H1 (cell line): ENCODE results near the gene C14orf93. TPM values are rescaled to one million over a fixed set of nuclear protein-coding genes. Genes with fewer than 3 reads are reported as not detected.

Source experiments
- CTCF ChIA-PET: fragments of 300-600 bp; sonication (Branson Sonifier 250); formaldehyde crosslinking; loops from one replicate; lab custom pipeline; 2021; ENCODE audit not compliant: partially characterized antibody; lab: Charles Lee
- POLR2A ChIA-PET: fragments of 300-600 bp; sonication (Branson Sonifier 250); formaldehyde crosslinking; loops from one replicate; lab custom pipeline; 2021; ENCODE audit warnings: inconsistent platforms; ENCODE audit not compliant: partially characterized antibody; lab: Charles Lee
- DNase-seq, 2 experiments: peaks; one replicate each; pipeline versions ENCODE4 v3.0.0 to v3.0.0-alpha.2; 2010 to 2022; ENCODE audit warnings: low spot score in 2 of 2, low read depth in 1 of 2, mixed read lengths in 1 of 2
- FAIRE-seq: peaks from 2 replicates; lab custom pipeline; 2011; peaks lifted over from hg19 to GRCh38; lab: Jason Lieb, UNC
- H2AFZ ChIP-seq: 2 replicates; pipeline ENCODE4 v1.8.1; 2012; ENCODE audit warnings: low read length, inconsistent platforms
- H2AK5ac ChIP-seq: 2 replicates; pipeline ENCODE4 v1.6.1; 2013; ENCODE audit warnings: low read depth, low read length
- H2BK120ac ChIP-seq: replicated peaks from 2 replicates; pipeline ENCODE3; 2013; ENCODE audit warnings: low read depth, low read length, inconsistent platforms
- H2BK12ac ChIP-seq: 2 replicates; pipeline ENCODE4 v1.6.1; 2013; ENCODE audit warnings: low read depth, low read length
- H2BK15ac ChIP-seq: 2 replicates; pipeline ENCODE4 v1.6.1; 2013; ENCODE audit warnings: low read length
- H2BK20ac ChIP-seq: 2 replicates; pipeline ENCODE4 v1.6.1; 2013; ENCODE audit warnings: low read length
- H2BK5ac ChIP-seq: 2 replicates; pipeline ENCODE4 v1.6.1; 2013; ENCODE audit warnings: low read depth, low read length
- H3K14ac ChIP-seq: 2 replicates; pipeline ENCODE4 v1.6.1; 2013; ENCODE audit warnings: inconsistent platforms; ENCODE audit not compliant: insufficient read length
- H3K18ac ChIP-seq: 2 replicates; pipeline ENCODE4 v1.6.1; 2013; ENCODE audit warnings: low read length; ENCODE audit errors: extremely low read depth
- H3K23ac ChIP-seq: 2 replicates; pipeline ENCODE4 v1.6.1; 2013; ENCODE audit warnings: inconsistent platforms; ENCODE audit not compliant: insufficient read length
- H3K23me2 ChIP-seq: 2 replicates; pipeline ENCODE4 v1.6.1; 2013; ENCODE audit warnings: low read depth, low read length
- H3K27ac ChIP-seq: 2 replicates; pipeline ENCODE4 v1.6.1; 2011; ENCODE audit warnings: low read depth, low read length, inconsistent platforms
- H3K27me3 ChIP-seq, 4 experiments: replicated peaks in 1 of 4; 1 replicate in 1 of 4; 2 replicates in 3 of 4; pipeline versions ENCODE4 v1.6.1 to v1.8.1; 2011 to 2013; ENCODE audit warnings: low read length in 3 of 4, mild to moderate bottlenecking in 3 of 4, inconsistent platforms in 2 of 4, mixed read lengths in 2 of 4, moderate library complexity in 1 of 4; ENCODE audit not compliant: control insufficient read depth in 3 of 4, insufficient read depth in 3 of 4; ENCODE audit errors: extremely low read depth in 1 of 4
- H3K36me3 ChIP-seq, 4 experiments: 2 replicates each; pipeline versions ENCODE4 v1.6.1 to v1.8.1; 2011 to 2013; ENCODE audit warnings: mild to moderate bottlenecking in 4 of 4, low read length in 3 of 4, moderate library complexity in 2 of 4, control low read depth in 1 of 4, inconsistent platforms in 1 of 4; ENCODE audit not compliant: insufficient read depth in 4 of 4, control insufficient read depth in 2 of 4
- H3K4ac ChIP-seq: replicated peaks from 2 replicates; pipeline ENCODE3; 2013; ENCODE audit warnings: low read length, low read depth, mixed read lengths, inconsistent platforms; ENCODE audit not compliant: insufficient read length
- H3K4me1 ChIP-seq, 4 experiments: replicated peaks in 1 of 4; 1 replicate in 1 of 4; 2 replicates in 3 of 4; pipeline versions ENCODE4 v1.6.1 to v1.8.1; 2011 to 2013; ENCODE audit warnings: low read length in 3 of 4, inconsistent platforms in 2 of 4, mixed read lengths in 1 of 4; ENCODE audit not compliant: insufficient read depth in 4 of 4, control insufficient read depth in 3 of 4
- H3K4me2 ChIP-seq, 2 experiments: 2 replicates each; pipeline versions ENCODE4 v1.6.1 to v1.8.1; 2011 to 2013; ENCODE audit warnings: low read depth in 2 of 2, low read length in 2 of 2, control low read depth in 1 of 2, inconsistent platforms in 1 of 2, mild to moderate bottlenecking in 1 of 2; ENCODE audit not compliant: insufficient read depth in 1 of 2
- H3K4me3 ChIP-seq, 4 experiments: fragments of 200-600, 300-600 bp in 1 of 4; sonication (generic), shearing (Covaris generic), sonication (Bioruptor Twin) in 1 of 4; 2 replicates each; pipeline versions ENCODE4 v1.5.1 to v1.8.1; 2011 to 2016; ENCODE audit warnings: low read length in 4 of 4, low read depth in 3 of 4, control low read depth in 2 of 4, inconsistent platforms in 2 of 4, mild to moderate bottlenecking in 2 of 4, mixed read lengths in 1 of 4, moderate library complexity in 1 of 4; ENCODE audit not compliant: insufficient read depth in 2 of 4; ENCODE audit errors: extremely low read depth in 1 of 4
- H3K56ac ChIP-seq: replicated peaks from 2 replicates; pipeline ENCODE3; 2013; ENCODE audit warnings: low read depth, mild to moderate bottlenecking, mixed read lengths, low read length, inconsistent platforms; ENCODE audit not compliant: insufficient read length
- H3K79me1 ChIP-seq: 2 replicates; pipeline ENCODE4 v1.6.1; 2013; ENCODE audit warnings: low read depth, low read length, control low read depth
- H3K79me2 ChIP-seq, 2 experiments: 2 replicates each; pipeline versions ENCODE4 v1.6.1 to v1.8.1; 2012 to 2013; ENCODE audit warnings: low read length in 2 of 2, mild to moderate bottlenecking in 2 of 2, inconsistent platforms in 1 of 2; ENCODE audit not compliant: insufficient read depth in 2 of 2, control insufficient read depth in 1 of 2
- H3K9ac ChIP-seq, 4 experiments: replicated peaks in 1 of 4; 1 replicate in 1 of 4; 2 replicates in 3 of 4; pipeline versions ENCODE4 v1.6.1 to v1.8.1; 2011 to 2013; ENCODE audit warnings: low read depth in 3 of 4, low read length in 3 of 4, control low read depth in 2 of 4, mild to moderate bottlenecking in 2 of 4, moderate library complexity in 2 of 4, inconsistent platforms in 1 of 4; ENCODE audit errors: extremely low read depth in 1 of 4
- H3K9me3 ChIP-seq, 2 experiments: 2 replicates each; pipeline versions ENCODE4 v1.6.1 to v1.8.1; 2012 to 2013; ENCODE audit warnings: mild to moderate bottlenecking in 2 of 2, moderate library complexity in 2 of 2, control low read depth in 1 of 2, inconsistent platforms in 1 of 2, low read depth in 1 of 2, low read length in 1 of 2, mixed read lengths in 1 of 2; ENCODE audit not compliant: insufficient read depth in 2 of 2
- H4K20me1 ChIP-seq, 2 experiments: replicated peaks in 1 of 2; 2 replicates each; pipeline versions ENCODE3 to v1.8.1; 2011 to 2013; ENCODE audit warnings: inconsistent platforms in 2 of 2, low read length in 2 of 2, mild to moderate bottlenecking in 1 of 2; ENCODE audit not compliant: insufficient read depth in 2 of 2, control insufficient read depth in 1 of 2
- H4K5ac ChIP-seq: 2 replicates; pipeline ENCODE4 v1.6.1; 2013; ENCODE audit warnings: low read length, low read depth, mixed read lengths, inconsistent platforms; ENCODE audit not compliant: insufficient read length
- H4K8ac ChIP-seq: 2 replicates; pipeline ENCODE4 v1.8.0; 2013; ENCODE audit warnings: mild to moderate bottlenecking, moderate library complexity, low read length, inconsistent platforms; ENCODE audit not compliant: insufficient read depth; ENCODE audit errors: extremely low read depth
- H4K91ac ChIP-seq: replicated peaks from 2 replicates; pipeline ENCODE3; 2013; ENCODE audit warnings: low read length, mixed read lengths, inconsistent platforms; ENCODE audit not compliant: insufficient read length
- CBX5 ChIP-seq: fragments of 300-800, 300-1000 bp; sonication (generic); IDR thresholded peaks from 2 replicates; pipeline ENCODE4 v1.7.1; 2016; ENCODE audit warnings: antibody characterized with exemption, low read length, low read depth
- CHD1 ChIP-seq: IDR thresholded peaks from 2 replicates; pipeline ENCODE4 v1.6.1; 2012; ENCODE audit warnings: low read depth, low read length, improper control_type of control experiment
- KDM4A ChIP-seq: IDR thresholded peaks from one replicate; pipeline ENCODE4 v1.7.1; 2012; ENCODE audit warnings: low read depth, mild to moderate bottlenecking, moderate library complexity, low read length, inconsistent platforms; ENCODE audit not compliant: severe bottlenecking
- SP2 ChIP-seq: IDR thresholded peaks from 2 replicates; pipeline ENCODE4 v1.6.1; 2012; ENCODE audit warnings: mild to moderate bottlenecking, low read length, inconsistent platforms
- SRF ChIP-seq: IDR thresholded peaks from 2 replicates; pipeline ENCODE4 v1.6.1; 2011; ENCODE audit warnings: mild to moderate bottlenecking, low read depth, low read length, moderate library complexity
- TAF1 ChIP-seq: IDR thresholded peaks from 2 replicates; pipeline ENCODE4 v1.6.1; 2011; ENCODE audit warnings: mild to moderate bottlenecking, low read depth, low read length
- TEAD4 ChIP-seq: IDR thresholded peaks from 2 replicates; pipeline ENCODE4 v1.6.1; 2012; ENCODE audit warnings: low read depth, low read length, inconsistent platforms, mixed read lengths
- WGBS, 2 experiments: shearing (Covaris generic) in 1 of 2; methylation state at CpG; one replicate each; pipeline versions ENCODE4 v1.1.6 to v1.1.7; 2013 to 2015; ENCODE audit warnings: low lambda C conversion rate in 2 of 2, mixed read lengths in 2 of 2, inconsistent platforms in 1 of 2, low coverage in 1 of 2, missing lambda C conversion rate in 1 of 2; ENCODE audit not compliant: insufficient replicate concordance in 2 of 2, insufficient coverage in 1 of 2, insufficient read length in 1 of 2; ENCODE audit errors: extremely low coverage in 1 of 2, missing lambda C conversion rate in 1 of 2; 5-methylcytosine and 5-hydroxymethylcytosine counted together
- polyA plus RNA-seq, 7 experiments: library from polyadenylated mRNA; depleted of rRNA in 3 of 7; stranded (reverse) in 5 of 7; unstranded in 2 of 7; fragments of >200 nt in 5 of 7; fragments of 200-250 nt in 2 of 7; gene quantifications; 1 replicate in 5 of 7; 2 replicates in 1 of 7; 4 replicates in 1 of 7; pipeline versions ENCODE4 v1.2.1 to v1.2.3, GENCODE V29; 2011 to 2013; ENCODE audit warnings: missing spikeins in 2 of 7, mixed read lengths in 2 of 7
- total RNA-seq: library from RNA; stranded (reverse); fragmentation: NEBNext Ultra II Directional; extraction: Animal tissue kit (Norgen Biotek cat#: 25700); gene quantifications from 2 replicates; pipeline ENCODE4 v1.2.1, GENCODE V29; 2021
- TF ChIP-seq, protein P1 (sequence below): IDR thresholded peaks from 2 replicates; pipeline ENCODE4 v1.6.1; 2012; ENCODE audit warnings: low read length, inconsistent platforms
- TF ChIP-seq, protein P2 (sequence below): IDR thresholded peaks from 2 replicates; pipeline ENCODE4 v1.6.1; 2012; ENCODE audit warnings: inconsistent platforms

C14orf93 gene
- total and polyA plus RNA-seq, 2 of the 8 experiments (the other 6 are each of a cell fraction or from before 2014, with no cell fraction given): 7.8 to 8.2 TPM

DNA sequence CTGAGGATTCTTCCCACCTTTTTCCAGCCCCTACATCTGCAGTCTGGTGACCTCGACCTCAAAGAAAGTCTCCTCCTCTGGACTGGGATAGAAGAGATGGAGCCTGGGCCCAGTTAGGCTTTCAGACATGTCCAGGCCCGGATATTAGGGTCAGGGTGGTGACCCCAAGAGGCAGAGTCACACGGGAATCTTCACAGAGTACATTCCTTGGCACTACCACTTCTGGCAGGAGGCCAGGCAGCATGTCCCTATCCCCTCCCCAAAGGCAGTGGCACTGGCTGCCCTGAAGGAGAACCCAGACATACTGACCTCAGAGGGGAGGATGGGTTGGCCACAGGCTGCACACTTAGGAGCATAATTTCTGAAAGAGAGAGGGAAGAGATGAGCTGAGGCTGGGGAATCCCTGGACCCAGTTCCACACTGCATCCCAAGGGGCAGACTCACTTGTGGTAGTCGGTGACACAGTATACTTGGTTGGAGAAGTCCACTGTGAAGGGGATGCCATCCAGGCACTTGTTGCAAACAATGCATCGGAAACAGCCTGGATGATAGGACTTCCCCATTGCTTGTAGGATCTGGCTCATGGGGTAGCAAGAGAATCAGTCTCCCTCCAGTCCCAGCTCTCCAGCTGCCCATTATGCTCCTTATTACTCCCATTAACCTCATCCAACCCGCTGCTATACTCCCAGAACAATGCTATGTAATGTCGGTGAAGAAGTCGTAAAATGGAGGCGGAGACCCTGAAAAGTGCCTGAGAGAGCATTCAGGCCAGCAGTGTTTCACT is 35.2 kb downstream of the C14orf93 start:
- WGBS, 2 experiments: 87% methylated on average over 9 of the region's 9 CpGs; no CpG with 5 or more reads in 1 of the 2 experiments
- TF ChIP-seq CHD1 (no peak), CBX5 (no peak), KDM4A (no peak), SP2 (no peak), TAF1 (no peak), SRF (no peak), TEAD4 (no peak)
- TF ChIP-seq, protein P1, sequence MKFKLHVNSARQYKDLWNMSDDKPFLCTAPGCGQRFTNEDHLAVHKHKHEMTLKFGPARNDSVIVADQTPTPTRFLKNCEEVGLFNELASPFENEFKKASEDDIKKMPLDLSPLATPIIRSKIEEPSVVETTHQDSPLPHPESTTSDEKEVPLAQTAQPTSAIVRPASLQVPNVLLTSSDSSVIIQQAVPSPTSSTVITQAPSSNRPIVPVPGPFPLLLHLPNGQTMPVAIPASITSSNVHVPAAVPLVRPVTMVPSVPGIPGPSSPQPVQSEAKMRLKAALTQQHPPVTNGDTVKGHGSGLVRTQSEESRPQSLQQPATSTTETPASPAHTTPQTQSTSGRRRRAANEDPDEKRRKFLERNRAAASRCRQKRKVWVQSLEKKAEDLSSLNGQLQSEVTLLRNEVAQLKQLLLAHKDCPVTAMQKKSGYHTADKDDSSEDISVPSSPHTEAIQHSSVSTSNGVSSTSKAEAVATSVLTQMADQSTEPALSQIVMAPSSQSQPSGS: no peak
- TF ChIP-seq, protein P2, sequence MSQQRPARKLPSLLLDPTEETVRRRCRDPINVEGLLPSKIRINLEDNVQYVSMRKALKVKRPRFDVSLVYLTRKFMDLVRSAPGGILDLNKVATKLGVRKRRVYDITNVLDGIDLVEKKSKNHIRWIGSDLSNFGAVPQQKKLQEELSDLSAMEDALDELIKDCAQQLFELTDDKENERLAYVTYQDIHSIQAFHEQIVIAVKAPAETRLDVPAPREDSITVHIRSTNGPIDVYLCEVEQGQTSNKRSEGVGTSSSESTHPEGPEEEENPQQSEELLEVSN: no peak

More for the DNA sequence above, 35.2 kb downstream of the C14orf93 start:
- Histone ChIP-seq H2BK15ac (no peak overlapping the region), H2BK5ac (no peak overlapping the region), H3K27me3 (no peaks in the 10 kb centered on the region), H2BK12ac (no peak overlapping the region), H3K79me2 (peaks cover 0 to 31% of the 10 kb centered on the region in 2 experiments; a peak in 2 of 4 replicates), H3K9me3 (no peaks in the 10 kb centered on the region), H3K18ac (no peak overlapping the region), H4K5ac (no peak overlapping the region), H3K4me3 (no peak overlapping the region), H3K23me2 (no peaks in the 10 kb centered on the region; the same call in 1 of the 2 replicates), H3K23ac (no peak overlapping the region), H3K4me2 (no peak overlapping the region), H3K4ac (no peak overlapping the region), H3K27ac (no peak overlapping the region), H2AFZ (no peak overlapping the region), H3K36me3 (peaks cover 17 to 77% (median 40%) of the 10 kb centered on the region in 4 experiments), H3K79me1 (no peaks in the 10 kb centered on the region; the same call in 1 of the 2 replicates), H2AK5ac (no peak overlapping the region), H4K8ac (no peak overlapping the region), H4K91ac (no peak overlapping the region), H2BK120ac (no peak overlapping the region), H3K4me1 (peaks cover 24 to 32% (median 28%) of the 10 kb centered on the region in 4 experiments), H3K9ac (no peak overlapping the region), H4K20me1 (peaks cover 0 to 4% of the 10 kb centered on the region in 2 experiments), H2BK20ac (no peak overlapping the region; the same call in 1 of the 2 replicates), H3K56ac (no peak overlapping the region), H3K14ac (no peak overlapping the region)
- POLR2A ChIA-PET: interaction anchor here (0.8 to 9.7 kb wide), 7 partner anchors 9 to 98 kb away, joined by 3 to 118 read pairs (median 4); partner anchors contain the start of genes AJUBA and HAUS4
- CTCF ChIA-PET: interaction anchor here (0.8 to 7.7 kb wide), 11 partner anchors 11 to 106 kb away, joined by 3 to 175 read pairs (median 4); partner anchors contain the start of gene AJUBA
- FAIRE-seq (no peak), DNase-seq (no peak)
